Cardiac muscle cell (in vitro differentiated cells and primary cell): ENCODE measurements around the gene PCP2. TPM values are rescaled to one million over a fixed set of nuclear protein-coding genes. Genes with fewer than 3 reads are reported as not detected.
"Not testable (repeated sequence)": the region's sequence is repeated elsewhere in the genome, so short reads cannot be mapped to it uniquely, and the experiment has no call there.

Experiments used
- DNase-seq, 2 donors: peaks; one replicate each; pipeline versions ENCODE4 v3.0.0 to v3.0.0-alpha.2; 2010 to 2017; ENCODE audit warnings: low read depth in 1 of 2, low spot score in 1 of 2
- H3K27ac ChIP-seq: fragments of 200-600 bp; sonication (generic); 2 replicates; pipeline ENCODE4 v1.5.1; 2016
- H3K27me3 ChIP-seq: fragments of 200-600 bp; sonication (generic); 2 replicates; pipeline ENCODE4 v1.6.0; 2016; ENCODE audit warnings: control low read depth
- H3K36me3 ChIP-seq: fragments of 200-600 bp; sonication (generic); 2 replicates; pipeline ENCODE4 v1.5.1; 2016; ENCODE audit warnings: control low read depth
- H3K4me1 ChIP-seq: fragments of 200-600 bp; sonication (generic); 2 replicates; pipeline ENCODE4 v1.8.1; 2017; ENCODE audit warnings: low read depth, mild to moderate bottlenecking, mixed run types
- H3K4me3 ChIP-seq: fragments of 200-600 bp; sonication (generic); 2 replicates; pipeline ENCODE4 v1.5.1; 2016; ENCODE audit warnings: mild to moderate bottlenecking
- H3K9me3 ChIP-seq: fragments of 200-600 bp; sonication (generic); 2 replicates; pipeline ENCODE4 v1.5.1; 2017; ENCODE audit warnings: low read depth, mild to moderate bottlenecking, control low read depth
- polyA plus RNA-seq: library from polyadenylated mRNA; unstranded; fragments of >200 nt; fragmentation: Nextera tagmentation; extraction: Ambion mirVana; gene quantifications from 2 replicates; pipeline ENCODE4 v1.2.1, GENCODE V29; 2016
- total RNA-seq: library from RNA; depleted of rRNA; stranded (reverse); fragments of >200 nt; gene quantifications from 2 replicates; pipeline ENCODE4 v1.2.3, GENCODE V29; 2016
- TF ChIP-seq, protein P1 (sequence below): IDR thresholded peaks from 2 replicates; pipeline ENCODE4 v1.5.1; 2012; ENCODE audit warnings: low read depth, mild to moderate bottlenecking, low read length

The PCP2 gene
- total and polyA plus RNA-seq, 2 experiments from 2014 or later = 0.34 to 0.51 TPM

DNA sequence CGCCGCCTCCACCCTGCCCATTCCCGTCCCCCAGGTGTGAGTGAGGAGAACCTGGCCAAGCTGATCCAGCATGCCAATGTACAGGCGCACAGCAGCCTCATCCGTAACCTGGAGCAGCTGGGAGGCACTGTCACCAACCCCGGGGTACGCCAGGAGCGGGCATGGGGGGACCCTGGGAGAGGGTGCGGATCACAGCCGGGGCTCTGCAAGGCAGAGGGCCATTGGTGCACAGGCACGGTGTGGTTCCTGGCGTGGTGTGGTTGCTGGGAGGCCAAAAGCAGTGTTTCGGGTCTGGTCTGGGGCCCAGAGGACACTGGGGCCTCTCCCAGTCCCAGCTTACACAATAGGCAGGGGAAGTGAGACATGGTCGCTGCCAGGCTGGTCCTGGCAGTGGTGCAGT, 11.6 kb upstream of the PCP2 start:
- Histone ChIP-seq H3K27ac (no peak overlapping the region), H3K27me3 (no peaks in the 10 kb centered on the region), H3K4me1 (no peaks in the 10 kb centered on the region), H3K36me3 (no peaks in the 10 kb centered on the region), H3K9me3 (no peaks in the 10 kb centered on the region), H3K4me3 (no peak overlapping the region)
- no peak for DNase-seq
- TF ChIP-seq, protein P1, sequence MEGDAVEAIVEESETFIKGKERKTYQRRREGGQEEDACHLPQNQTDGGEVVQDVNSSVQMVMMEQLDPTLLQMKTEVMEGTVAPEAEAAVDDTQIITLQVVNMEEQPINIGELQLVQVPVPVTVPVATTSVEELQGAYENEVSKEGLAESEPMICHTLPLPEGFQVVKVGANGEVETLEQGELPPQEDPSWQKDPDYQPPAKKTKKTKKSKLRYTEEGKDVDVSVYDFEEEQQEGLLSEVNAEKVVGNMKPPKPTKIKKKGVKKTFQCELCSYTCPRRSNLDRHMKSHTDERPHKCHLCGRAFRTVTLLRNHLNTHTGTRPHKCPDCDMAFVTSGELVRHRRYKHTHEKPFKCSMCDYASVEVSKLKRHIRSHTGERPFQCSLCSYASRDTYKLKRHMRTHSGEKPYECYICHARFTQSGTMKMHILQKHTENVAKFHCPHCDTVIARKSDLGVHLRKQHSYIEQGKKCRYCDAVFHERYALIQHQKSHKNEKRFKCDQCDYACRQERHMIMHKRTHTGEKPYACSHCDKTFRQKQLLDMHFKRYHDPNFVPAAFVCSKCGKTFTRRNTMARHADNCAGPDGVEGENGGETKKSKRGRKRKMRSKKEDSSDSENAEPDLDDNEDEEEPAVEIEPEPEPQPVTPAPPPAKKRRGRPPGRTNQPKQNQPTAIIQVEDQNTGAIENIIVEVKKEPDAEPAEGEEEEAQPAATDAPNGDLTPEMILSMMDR = no peak

DNA sequence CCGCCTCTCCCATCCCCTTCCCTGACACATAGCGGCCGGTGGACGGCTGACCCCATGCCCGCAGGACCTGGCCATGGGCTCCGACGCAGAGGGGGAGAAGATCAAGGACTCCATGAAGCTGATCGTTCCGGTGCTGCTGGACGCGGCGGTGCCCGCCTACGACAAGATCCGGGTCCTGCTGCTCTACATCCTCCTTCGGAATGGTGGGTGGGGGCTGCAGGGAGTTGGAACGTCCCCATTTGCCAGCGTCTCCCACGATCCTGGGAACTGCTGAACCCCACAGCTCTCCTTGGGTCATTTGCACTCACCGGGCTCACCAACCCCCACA, 11.0 kb upstream of the PCP2 start:
- no peaks in the 10 kb centered on the region for H3K9me3 ChIP-seq
- no peaks in the 10 kb centered on the region for H3K27me3 ChIP-seq
- TF ChIP-seq, protein P1 = no peak
- DNase-seq = no peak
- H3K4me3 ChIP-seq = no peak overlapping the region
- no peaks in the 10 kb centered on the region for H3K4me1 ChIP-seq
- no peak overlapping the region for H3K27ac ChIP-seq
- no peaks in the 10 kb centered on the region for H3K36me3 ChIP-seq

DNA sequence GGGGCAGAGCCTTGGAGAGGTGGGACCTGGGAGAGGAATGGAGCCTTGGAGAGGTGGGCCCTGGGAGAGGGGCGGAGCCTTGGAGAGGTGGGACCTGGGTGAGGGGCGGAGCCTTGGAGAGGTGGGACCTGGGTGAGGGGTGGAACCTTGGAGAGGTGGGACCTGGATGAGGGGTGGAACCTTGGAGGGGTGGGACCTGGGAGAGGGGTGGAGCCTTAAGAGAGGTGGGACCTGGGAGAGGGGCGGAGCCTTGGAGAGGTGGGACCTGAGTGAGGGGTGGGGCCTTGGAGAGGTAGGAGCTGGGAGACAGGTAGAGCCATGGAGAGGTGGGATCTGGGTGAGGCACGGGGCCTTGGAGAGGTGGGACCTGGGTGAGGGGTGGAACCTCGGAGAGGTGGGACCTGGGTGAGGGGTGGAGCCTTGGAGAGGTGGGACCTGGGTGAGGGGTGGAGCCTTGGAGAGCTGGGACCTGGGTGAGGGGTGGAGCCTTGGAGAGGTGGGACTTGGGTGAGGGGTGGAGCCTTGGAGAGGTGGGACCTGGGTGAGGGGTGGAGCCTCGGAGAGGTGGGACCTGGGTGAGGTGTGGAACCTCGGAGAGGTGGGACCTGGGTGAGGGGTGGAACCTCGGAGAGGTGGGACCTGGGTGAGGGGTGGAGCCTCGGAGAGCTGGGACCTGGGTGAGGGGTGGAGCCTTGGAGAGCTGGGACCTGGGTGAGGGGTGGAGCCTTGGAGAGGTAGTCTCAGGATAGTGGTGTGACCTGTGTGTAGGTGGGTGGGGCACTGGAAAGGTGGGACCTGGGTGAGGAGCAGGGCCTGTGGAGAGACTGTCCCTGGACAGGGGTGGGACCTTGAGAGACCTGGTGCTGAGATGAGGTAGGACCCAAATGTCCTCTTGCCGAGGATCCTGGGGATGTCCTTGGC, 10.4 kb upstream of the PCP2 start:
- not testable (repeated sequence) for H3K9me3 ChIP-seq, H3K27ac ChIP-seq, DNase-seq, H3K36me3 ChIP-seq, H3K27me3 ChIP-seq, H3K4me3 ChIP-seq, H3K4me1 ChIP-seq

DNA sequence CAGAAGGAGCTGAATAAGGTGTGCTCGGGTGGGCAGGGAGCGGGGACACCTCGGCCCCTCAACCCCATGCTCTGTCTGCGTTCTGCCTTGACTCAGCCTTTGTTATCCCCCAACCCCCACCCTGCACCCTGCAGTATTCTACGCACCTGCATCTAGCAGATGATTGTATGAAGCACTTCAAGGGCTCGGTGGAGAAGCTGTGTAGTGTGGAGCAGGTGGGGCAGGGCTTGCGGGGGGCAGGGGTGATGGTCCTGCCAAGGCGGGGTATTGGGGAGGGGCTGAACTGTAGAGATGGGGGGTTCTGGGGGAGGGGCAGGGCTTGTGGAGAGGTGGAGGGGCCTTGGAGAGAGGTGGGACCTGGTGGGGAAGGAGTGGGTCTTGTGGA, 9.5 kb upstream of the PCP2 start:
- no peaks in the 10 kb centered on the region for H3K9me3 ChIP-seq
- H3K27me3 ChIP-seq = no peaks in the 10 kb centered on the region
- DNase-seq = no peak
- no peak overlapping the region for H3K4me3 ChIP-seq
- no peaks in the 10 kb centered on the region for H3K4me1 ChIP-seq
- no peak overlapping the region for H3K27ac ChIP-seq
- TF ChIP-seq, protein P1 = no peak
- no peaks in the 10 kb centered on the region for H3K36me3 ChIP-seq

DNA sequence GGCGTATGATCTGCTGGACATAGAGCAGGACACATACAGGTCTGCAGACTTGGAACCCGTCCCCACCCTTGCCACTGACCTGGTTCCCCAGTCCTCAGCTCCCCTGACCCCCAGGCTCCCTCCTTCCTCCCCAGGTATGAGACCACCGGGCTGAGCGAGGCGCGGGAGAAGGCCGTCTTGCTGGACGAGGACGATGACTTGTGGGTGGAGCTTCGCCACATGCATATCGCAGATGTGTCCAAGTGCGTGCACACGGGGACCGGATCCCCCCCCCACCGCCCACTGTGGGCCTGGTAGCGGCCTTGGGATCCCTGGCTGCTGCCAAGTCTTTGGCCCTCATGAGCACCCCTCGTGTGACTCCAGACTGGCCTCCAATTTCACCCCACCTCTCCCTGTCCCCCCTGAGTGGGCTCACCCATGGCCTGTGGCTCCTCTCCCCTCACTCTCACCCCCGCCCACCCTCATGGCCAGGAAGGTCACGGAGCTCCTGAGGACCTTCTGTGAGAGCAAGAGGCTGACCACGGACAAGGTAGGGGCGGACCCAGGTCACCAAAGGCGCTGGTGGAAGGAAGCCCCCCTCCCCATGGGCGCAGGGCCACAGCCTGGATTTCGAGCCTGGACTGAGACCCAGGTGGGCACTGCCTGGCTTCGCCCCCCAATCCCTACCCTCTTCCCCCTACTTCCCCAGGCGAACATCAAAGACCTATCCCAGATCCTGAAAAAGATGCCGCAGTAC, 8.9 kb upstream of the PCP2 start:
- DNase-seq = no peak
- no peaks in the 10 kb centered on the region for H3K4me1 ChIP-seq
- no peaks in the 10 kb centered on the region for H3K9me3 ChIP-seq
- no peaks in the 10 kb centered on the region for H3K27me3 ChIP-seq
- H3K36me3 ChIP-seq = no peaks in the 10 kb centered on the region
- no peak overlapping the region for H3K4me3 ChIP-seq
- TF ChIP-seq, protein P1 = no peak
- no peak overlapping the region for H3K27ac ChIP-seq
